Stimulated activated CD8-positive, alpha-beta memory T cell treated with anti-CD3 and anti-CD28 coated beads, Interleukin-7, amount 100 ng/mL, for 24 hours (primary cell): ENCODE measurements around the gene PITPNB.
A peak's percentile ranks its signal among the peaks of the same experiment; 100 is the strongest.

ENCODE experiments used
- DNase-seq: peaks from one replicate; pipeline ENCODE4 v3.0.0-alpha.2; 2020; ENCODE audit warnings: low read depth

PITPNB gene

DNA sequence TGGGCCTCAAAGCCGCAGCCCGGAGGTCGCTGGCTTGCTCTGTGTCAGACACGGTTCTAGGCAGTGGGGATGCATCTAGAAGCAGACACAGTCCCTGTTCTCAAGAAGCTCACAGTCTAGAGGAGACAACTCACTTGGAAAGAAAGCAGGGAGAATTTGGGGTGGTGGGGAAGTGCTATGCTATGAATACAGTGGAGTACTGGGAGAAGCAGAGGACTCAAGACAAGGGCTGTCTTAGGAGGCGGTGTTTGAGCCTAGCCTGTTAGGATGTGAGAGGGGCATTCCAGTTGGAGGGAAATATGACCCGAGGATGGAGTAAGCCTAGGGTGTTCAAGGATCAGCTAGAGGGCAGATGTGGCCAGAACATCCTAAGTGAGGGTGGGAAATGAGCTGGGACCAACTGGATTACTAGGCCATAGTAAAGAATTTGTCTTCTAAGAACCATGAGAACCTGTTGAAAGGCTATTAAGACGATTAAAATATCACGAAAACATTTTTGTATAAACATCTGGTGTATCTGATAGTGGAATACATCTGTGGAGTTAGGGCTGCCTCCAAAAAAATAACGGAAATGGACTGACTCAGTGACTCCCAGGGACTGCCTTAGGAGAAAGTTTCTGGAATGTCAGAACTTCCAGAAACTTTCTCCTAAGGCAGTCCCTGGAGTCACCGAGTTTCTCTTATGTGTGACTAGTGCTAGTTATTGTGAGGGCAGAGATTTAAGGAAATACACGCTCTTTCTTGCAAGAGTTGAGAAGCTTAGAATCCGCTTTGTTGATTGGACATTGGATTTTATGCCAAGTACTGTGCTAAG is 1.1 kb upstream of the PITPNB start:
- DNase-seq: no peak

DNA sequence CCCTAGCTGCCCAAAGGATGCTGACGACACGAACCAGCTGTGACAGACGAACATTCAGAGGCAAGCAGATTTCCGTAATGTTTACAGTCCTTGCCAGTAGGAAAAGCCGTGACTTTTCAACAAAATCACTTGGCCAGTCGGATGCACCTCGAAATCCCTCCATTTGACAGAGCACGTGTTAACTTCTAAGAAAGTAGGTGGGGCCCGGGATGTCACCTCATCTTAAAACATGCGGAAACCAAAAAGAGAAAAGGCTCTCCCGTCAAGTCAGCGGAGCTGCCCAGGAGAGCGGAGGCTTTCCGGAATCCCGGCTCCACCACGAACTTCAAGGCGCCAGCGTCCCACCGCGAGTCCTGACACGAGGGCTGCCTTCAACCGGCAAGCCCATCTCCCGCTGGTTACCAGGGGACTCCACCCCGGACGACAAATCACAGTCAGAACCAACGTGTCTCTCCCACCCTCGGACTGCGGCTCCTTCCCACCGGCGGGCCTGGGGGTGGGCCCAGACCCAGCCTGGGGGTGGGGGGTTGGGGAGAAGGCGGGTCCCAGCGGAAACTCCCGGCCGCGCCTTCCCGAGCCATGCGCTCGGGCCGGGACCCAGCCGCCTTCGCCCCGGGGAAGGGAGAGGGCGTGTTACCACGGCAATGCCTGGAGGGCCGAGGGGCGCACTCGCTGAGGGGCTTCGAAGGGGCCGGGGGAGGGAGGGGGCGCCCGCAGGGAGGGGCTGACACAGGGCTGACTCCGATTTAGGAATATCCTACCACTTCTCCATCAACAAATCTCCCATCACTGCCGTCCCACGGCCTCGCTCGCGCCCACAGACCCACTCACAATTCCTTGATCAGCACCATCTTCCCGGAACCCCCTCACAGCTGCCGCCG is 475 bp downstream of the PITPNB start:
- peak; percentile 26 for DNase-seq

DNA sequence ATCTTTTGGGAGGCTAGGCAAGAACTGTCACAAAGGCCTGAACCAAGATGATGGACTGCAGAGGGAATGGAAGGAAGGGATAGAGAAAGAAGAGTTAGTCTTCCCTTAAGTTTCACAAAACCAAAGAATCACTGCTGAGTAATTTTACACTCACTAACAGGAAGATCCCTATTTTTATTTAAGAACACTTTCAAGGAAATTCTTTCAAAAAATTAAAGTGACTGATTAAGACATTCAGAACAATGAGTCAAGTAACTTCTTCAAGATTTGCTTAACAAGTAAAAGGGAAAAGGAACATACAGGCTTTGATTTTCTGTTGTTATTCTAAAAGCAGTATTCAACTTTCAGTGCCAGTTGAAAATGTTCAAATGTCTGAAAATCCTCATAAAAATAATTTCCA is 3.1 kb downstream of the PITPNB start:
- DNase-seq: no peak

DNA sequence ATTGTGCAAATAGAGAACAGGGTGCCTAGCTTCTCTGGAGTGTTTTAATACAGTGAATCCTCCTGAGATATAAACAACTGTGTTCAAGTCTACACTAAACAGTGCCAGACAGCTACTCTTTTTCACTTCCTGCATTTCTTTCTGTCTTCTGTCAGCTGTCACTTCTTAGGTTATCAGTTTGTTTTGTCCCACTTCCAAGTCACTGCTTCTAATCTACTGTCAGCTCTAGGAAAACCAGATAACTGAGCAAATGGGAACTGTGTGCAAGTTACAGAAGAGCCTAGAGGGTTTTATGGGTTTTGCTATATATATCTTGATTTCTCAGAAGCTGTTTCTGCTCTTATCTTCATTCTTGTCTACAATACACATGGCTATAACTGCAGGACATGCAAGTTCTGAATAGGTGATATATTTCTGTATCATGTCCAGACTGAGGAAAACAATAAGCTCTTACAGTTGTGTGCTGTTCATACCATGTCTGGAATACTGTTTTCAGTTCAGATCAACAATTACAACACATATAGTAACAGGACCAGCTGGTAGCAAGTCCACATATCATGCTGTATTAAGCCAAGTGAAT is 5.8 kb downstream of the PITPNB start:
- DNase-seq: no peak

DNA sequence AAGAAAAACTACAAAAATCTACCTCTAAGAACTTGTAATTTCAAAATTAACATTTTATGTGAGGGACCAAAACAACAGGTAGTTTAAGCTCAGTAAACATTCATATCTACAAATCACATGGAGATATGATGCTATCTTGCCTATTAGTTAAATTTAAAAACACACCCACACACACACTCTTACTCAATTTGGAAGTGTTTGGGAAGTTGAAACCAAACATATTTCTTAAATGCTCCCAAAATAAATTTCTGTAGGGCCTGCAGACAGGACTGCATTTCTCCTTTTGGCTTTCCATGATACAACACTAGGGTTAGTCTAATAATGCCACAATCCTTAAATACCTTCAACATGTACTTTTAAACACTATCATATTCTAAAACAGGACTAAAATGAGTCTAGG is 7.0 kb downstream of the PITPNB start:
- DNase-seq: no peak

DNA sequence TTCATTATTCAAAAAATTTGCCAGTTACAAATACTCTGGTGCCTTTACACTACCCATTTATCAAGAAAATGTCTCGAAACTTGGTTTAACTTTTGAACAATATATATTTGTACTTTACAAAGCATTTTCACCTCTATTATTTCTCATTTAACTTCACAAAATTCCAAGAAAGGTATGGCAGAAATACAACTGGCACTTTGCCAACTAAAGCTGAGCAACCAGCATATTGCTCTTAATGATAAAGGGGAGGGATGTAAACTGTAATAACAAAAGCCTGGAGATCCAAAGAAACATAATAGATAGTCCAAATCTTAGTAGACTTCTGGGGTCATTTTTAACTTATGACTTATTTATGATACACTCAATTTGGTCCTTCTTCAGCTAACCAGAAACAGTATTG is 7.7 kb downstream of the PITPNB start:
- DNase-seq: no peak

DNA sequence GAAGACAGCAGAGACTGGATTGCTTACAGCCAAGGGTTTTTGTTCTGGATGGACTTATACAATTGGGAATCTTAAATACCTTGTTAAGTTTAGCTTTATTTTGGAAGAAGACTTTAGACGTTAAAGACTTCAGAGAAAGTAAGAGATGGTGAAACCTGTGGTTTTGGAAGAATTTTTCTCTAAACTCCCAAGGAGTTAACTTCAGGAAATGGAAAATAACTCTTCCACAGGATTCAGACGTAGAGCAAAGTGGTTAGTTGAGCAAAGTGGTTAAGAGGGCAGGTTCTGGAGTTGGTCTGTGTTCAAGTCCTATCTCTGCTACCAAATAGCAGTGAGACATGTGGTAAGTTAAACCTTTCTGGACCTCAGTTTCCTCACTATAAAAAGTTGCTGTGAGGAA is 12.8 kb downstream of the PITPNB start:
- no peak for DNase-seq

DNA sequence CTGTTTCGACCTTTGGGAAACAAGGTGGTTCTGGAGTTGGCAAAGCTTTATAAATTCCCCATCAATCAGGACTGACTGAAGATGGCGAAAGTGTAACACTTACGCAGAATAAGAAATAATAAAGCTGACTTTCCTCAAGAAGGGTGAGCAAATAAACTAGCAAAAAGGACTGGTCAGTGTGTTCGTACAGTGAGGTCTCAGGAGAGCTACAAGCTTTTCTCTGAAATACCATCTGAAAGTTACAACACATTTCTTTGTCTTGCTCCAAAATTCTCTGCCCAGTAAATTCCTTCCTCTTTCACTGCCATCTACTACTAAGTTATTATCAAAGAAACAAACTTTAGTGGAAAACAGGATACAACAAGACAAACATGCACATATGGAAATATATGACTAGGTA is 13.4 kb downstream of the PITPNB start:
- DNase-seq: no peak

DNA sequence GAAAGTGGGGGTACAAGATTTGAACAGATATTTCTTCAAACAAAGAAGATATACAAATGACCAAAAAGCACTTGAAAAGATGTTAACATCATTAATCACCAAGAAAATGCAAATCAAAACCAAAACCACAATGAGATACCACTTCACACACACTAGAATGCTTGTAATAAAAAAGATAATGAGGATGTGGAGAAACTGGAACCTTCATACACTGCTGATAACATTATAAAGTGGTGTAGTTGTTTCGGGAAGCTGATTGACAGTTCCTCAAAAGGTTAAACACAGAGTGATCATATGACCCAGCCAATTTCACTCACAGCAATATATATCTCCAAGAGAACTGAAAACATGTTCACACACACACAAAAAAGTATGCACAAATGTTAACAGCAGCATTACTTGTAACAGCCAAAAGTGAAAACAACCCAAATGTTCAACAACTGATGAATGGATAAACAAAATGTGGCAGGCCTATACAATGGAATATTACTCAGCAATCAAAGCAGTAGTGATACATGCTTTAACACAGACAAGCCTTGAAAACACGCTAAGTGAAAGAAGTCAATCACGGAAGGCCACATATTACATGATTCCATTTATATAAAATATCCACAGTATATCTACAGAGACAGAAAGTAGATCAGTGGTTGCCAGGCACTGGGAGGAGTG is 15.1 kb downstream of the PITPNB start:
- DNase-seq: no peak

DNA sequence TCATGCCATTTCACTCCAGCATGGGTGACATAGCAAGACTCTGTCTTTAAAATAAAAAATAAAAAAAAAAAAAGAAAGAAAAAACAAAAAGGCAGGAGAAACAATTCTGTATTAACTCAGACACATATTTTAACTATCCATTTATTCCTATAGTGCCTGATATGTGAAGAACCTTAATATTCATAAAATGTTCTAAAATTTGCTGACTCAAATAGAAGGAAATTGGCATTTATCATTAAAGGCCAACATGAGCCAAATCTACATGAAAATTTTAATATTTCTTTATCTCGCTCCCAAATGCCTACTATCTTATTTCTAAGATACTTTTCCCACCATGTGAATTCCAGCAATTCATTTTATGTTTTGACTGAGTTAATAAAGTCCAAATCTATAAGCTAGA is 18.9 kb downstream of the PITPNB start:
- no peak for DNase-seq

DNA sequence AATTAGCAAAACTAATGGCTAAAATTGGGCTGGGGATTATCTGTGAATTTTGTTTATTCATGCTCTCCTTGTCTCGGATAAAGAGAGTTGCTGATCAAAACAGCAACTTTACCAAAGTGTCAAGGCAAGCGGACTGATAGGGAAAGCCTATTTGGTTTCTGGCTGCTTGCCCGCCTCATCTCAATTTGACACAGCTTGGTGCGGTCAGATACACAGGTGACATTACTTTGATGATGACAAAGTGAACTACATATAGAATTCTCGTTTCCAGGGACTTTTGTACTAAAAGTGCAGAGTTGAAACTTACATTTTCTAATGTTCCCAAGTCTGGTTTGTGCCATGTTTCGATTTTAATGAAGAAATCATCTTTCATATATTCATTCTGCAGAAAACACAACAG is 22.8 kb downstream of the PITPNB start:
- DNase-seq: no peak

DNA sequence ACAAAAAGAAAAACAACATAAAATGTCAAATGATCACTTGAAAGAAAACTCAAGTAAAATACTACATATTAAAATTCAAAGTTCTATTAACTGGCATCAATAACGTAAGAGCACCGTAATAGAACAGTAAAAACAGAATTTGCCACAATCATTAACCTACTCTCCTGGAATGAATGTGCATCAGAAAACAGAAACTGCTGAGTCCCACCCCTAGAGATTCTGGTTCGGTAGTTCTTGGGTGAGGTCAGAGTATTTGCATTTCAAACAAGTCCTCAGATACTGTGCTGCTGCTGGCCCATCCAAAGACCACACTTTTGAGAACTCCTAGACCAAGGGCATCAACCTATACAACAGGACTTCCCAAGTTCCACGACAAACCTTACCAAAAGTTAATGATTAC is 23.5 kb downstream of the PITPNB start:
- DNase-seq: no peak

DNA sequence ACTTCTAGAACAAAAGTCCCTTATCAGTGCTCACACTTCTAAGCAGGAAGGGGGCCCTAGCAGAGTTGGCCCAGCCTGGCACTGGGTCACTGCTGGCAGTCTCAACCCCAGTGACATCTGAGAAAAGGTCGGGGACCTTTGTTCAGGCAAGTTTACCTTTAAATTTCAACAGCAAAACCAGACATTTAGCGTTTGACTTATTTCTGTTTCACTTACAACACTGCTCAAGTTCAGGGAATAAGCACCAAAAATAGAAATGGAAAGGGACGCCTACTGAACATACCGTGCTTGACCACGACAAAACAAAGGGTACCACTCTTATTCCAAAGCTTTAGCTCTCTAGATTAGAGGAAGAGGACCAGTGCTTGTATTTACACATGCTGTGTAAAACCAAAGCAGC is 26.2 kb downstream of the PITPNB start:
- DNase-seq: no peak

DNA sequence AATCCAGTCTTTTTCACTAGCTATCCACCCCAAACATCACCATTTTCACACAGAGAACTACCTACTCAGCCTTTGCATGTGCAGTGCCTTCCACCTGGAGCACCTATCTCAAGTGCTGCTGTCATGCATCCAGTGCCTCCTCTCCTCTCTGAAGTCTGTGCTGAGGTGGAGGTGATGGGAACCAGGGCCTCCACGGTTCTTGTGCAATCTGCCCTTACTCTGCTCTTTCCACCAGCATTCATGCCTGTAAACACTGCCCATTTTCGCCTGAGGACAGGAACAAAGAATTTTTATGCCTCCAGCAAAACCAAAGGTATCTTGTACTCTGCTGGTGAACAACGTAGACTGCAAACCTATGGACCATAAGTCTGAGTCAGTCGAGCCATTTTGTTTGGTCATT is 27.0 kb downstream of the PITPNB start:
- DNase-seq: no peak

DNA sequence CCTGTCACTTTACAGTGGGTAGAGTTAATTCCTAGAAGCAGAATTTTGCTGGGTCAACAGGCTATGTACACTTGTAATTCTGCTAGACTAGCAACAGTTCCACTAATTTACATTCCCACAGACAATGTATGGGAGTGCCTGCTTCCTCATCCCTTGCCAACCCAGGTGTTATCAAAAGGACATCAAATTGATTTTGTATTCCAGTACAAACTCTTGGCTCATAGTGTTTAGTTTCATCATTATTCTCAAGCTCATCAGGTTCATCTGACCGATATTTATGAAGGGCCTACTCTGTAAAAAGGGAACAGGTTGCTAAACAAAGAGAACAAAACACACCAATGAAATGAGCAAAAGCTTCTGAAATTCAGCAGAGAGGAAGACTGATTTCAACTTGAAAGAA is 30.7 kb downstream of the PITPNB start:
- DNase-seq: no peak

DNA sequence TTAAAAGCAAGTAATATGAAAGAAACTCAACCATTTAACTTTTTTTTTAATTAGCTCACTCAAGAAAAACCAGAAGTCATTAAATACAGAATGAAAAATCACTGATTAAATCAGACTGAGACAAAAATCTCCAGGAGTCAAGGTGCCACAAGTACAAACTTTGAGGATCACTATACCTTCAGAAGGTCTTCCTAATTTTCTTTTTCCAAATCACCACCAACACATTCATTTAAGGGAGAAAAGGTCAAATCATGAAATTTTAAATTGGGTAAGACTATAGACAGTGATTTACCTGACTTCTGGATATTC is 32.3 kb downstream of the PITPNB start:
- DNase-seq: no peak

DNA sequence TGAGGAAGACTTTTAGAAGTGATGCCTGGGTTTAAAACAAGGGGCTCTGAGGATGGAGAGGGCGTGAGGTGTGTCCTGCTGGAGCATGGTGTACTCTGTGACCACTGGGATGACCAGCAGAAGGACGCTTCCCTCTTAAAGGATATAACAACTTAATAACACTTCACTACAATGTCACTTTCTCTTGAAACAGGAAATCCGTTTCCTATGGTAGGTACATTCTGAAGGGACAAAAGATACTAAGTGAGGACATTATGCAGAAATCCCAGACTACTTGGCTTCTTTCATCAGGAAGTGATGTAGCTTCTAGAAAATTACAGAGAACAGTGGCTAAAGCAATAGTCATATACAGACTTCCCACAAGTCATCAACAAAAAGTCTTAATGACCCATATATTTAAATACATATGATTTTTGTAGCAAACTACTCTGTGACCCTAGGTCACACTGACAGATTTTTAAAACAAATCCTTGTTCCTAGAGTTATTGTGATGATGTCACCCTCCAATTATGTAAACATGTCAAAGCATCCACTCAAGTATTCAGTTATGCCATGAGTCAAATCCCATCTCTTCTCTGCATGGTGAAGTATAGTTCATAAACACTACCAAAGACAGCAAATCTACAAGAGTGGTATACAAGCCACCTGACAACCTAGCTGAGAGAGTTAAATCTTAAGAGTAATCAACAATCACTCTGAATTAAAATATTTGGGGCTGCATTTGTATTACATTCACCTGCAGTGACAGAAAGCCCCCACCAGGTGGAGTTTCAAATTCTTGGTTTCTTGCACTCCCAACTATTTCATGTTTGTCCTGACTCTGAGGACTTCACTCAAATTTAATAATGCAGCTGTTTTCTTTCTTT is 32.8 kb downstream of the PITPNB start:
- no peak for DNase-seq

DNA sequence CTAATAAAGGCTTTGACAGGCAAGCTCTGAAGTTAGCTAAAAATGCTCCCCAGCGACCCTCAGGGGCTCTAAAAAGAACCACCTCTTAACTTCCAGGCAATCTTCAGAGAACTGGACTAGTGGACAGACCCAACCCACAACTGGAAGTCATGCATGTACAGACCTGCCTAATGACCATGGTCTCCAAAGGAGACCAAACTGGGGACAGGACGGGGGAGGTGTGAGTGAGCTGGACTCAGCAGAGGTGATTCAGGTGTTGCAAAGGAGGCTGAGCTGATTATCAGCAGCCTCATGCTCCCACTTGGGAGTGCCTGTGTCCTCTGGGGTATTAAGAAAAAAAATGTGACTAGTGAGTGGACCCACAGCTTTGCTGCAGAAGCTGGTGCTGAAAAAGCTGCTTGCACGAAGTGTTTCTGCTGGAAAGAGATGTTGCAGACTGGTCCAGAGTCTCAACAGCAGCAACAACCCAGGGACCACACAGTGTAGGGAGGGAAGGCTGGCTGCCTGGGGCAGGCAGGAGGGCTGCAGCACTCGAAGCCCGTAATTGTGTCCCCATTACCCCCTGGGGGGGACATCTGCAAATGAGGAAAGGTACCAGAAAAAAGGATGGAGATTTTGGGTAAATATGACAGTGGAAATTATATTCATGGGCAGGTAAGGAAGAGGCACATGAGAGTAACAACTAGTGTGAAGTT is 35.3 kb downstream of the PITPNB start:
- no peak for DNase-seq

DNA sequence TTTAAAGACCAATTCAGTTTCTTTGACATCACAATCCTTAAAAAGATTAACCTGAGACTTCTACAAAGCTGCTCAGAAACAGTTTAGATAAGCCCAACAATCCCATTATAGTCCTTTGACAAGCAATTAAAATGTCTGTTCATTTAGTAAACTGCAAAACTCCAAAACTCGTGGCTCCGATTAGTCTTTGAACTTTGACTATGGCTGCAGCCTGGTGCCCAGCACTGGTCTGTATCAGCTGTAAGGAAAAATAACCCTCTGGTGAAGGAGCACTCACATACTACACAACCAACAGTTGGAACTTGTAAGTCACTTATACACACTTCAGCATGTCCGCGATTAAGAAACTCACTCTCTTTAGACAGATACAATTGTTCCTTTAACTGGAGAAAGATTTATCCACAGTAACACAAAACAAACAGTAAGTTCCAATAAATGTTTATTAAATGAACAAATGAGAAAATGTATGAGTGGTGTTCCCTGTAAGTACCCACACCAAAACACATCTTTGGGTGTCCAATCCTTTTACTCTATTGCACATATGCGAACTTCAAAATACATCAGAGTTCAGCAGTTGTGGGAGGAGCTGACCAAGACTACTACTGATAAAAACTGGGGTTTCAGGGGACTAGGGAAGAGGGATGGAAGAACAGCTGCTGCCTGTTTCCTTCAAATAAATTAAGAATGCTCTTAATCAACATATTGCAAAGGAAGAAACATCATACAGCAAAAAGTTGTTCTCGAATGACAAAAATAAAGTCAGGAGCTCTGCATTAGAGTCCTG is 36.4 kb downstream of the PITPNB start:
- no peak for DNase-seq

DNA sequence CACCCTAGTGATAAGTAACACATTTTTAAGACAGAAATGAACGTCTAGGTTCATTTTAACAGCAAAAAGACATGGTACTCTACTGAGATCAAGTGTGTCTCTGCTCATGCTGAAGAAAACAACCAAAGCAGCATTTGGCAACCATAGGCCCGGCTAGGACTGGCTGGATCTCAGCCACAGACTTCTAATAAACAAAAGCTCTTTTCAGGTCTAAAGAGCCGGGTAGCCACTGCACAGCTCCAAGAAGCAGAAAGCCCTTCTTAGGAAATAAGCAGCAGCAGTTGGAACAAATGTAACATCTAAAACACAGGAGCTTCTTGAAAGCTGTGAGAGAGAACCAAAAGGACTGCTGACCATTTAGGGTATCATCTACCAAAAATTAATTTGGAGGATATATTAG is 37.6 kb downstream of the PITPNB start:
- no peak for DNase-seq
